Ishikawa (cell line): Measurements from ENCODE around the gene ZDHHC11.

Experiments used
- CEBPB ChIP-seq: IDR thresholded peaks from 2 replicates; pipeline ENCODE4 v1.6.1; 2012
- CREB1 ChIP-seq: IDR thresholded peaks from 2 replicates; pipeline ENCODE4 v1.6.1; 2012; ENCODE audit warnings: low read depth
- EGR1 ChIP-seq: IDR thresholded peaks from 2 replicates; pipeline ENCODE4 v1.6.1; 2012
- EP300 ChIP-seq: IDR thresholded peaks from 2 replicates; pipeline ENCODE4 v1.6.1; 2012; ENCODE audit warnings: borderline replicate concordance
- FOXM1 ChIP-seq: IDR thresholded peaks from 2 replicates; pipeline ENCODE4 v1.6.1; 2012; ENCODE audit warnings: low read depth, borderline replicate concordance
- MAX ChIP-seq: IDR thresholded peaks from 2 replicates; pipeline ENCODE4 v1.6.1; 2012
- NFIC ChIP-seq: IDR thresholded peaks from 2 replicates; pipeline ENCODE4 v1.6.1; 2012
- RAD21 ChIP-seq: IDR thresholded peaks from 2 replicates; pipeline ENCODE4 v1.6.1; 2012; ENCODE audit warnings: low read depth
- TAF1 ChIP-seq: IDR thresholded peaks from 2 replicates; pipeline ENCODE4 v1.6.1; 2012; ENCODE audit warnings: low read depth, mild to moderate bottlenecking
- YY1 ChIP-seq: IDR thresholded peaks from 2 replicates; pipeline ENCODE4 v1.6.1; 2012; ENCODE audit warnings: low read depth
- ZBTB7A ChIP-seq: IDR thresholded peaks from 2 replicates; pipeline ENCODE4 v1.6.1; 2012; ENCODE audit warnings: low read depth
- TF ChIP-seq, protein P1 (sequence below): IDR thresholded peaks from 2 replicates; pipeline ENCODE4 v1.6.1; 2012; ENCODE audit warnings: low read depth, mild to moderate bottlenecking

GRCh38 chr5:756865-757345 lies 93.9 kb downstream of the ZDHHC11 start:
- TF ChIP-seq MAX (no peak), TAF1 (no peak), RAD21 (no peak), FOXM1 (no peak), EP300 (no peak), CEBPB (no peak), CREB1 (no peak), EGR1 (no peak), ZBTB7A (no peak), NFIC (no peak), YY1 (no peak)
- TF ChIP-seq, protein P1, sequence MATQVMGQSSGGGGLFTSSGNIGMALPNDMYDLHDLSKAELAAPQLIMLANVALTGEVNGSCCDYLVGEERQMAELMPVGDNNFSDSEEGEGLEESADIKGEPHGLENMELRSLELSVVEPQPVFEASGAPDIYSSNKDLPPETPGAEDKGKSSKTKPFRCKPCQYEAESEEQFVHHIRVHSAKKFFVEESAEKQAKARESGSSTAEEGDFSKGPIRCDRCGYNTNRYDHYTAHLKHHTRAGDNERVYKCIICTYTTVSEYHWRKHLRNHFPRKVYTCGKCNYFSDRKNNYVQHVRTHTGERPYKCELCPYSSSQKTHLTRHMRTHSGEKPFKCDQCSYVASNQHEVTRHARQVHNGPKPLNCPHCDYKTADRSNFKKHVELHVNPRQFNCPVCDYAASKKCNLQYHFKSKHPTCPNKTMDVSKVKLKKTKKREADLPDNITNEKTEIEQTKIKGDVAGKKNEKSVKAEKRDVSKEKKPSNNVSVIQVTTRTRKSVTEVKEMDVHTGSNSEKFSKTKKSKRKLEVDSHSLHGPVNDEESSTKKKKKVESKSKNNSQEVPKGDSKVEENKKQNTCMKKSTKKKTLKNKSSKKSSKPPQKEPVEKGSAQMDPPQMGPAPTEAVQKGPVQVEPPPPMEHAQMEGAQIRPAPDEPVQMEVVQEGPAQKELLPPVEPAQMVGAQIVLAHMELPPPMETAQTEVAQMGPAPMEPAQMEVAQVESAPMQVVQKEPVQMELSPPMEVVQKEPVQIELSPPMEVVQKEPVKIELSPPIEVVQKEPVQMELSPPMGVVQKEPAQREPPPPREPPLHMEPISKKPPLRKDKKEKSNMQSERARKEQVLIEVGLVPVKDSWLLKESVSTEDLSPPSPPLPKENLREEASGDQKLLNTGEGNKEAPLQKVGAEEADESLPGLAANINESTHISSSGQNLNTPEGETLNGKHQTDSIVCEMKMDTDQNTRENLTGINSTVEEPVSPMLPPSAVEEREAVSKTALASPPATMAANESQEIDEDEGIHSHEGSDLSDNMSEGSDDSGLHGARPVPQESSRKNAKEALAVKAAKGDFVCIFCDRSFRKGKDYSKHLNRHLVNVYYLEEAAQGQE, result no peak
